Measurements from ENCODE around the gene HECTD4.
A peak's percentile ranks its signal among the peaks of the same experiment; 100 is the strongest.
"Not testable (repeated sequence)": the region's sequence is repeated elsewhere in the genome, so short reads cannot be mapped to it uniquely, and the experiment has no call there.

Gene HECTD4

DNA sequence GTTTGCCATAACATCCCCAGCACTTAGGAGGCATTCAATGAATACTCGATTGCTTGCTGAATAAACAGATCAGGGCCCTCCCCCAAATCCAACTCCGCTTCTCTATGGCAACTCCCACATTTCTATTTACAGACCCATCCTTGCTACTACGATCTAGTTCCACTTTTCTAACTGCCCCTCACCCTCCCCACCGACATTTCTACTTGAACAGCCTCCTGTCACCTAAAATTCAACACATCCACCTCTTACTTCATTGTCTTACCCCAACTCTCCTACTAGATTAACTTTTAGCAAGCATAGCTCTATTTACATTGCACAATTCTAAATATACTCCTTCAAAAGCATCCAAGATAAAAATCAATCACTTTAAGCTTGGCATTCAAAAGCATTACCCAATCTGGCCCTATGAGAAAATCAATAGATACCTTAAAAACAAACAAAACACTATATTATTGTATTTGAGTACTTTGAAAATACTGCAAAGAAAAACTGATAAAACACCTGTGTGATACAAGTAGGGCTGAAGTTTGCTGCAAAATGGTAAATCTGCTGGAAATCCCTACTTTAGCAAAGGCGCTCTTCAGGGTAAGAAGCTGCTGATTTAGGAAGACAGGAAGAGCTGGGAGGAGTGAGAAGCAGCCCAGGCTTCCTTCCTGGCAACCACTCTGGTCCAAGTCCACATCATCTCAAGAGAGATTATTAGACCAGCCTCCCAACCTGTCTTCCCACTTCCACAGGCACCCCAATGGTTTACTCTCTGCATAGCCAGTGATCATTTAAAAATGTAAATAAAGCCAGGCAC lies 96.4 kb downstream of the HECTD4 start:
- intact Hi-C loops (cut with DNase I), result no loop called here
- DNase-seq, result peak in 1 of 10 donors; percentile 12

DNA sequence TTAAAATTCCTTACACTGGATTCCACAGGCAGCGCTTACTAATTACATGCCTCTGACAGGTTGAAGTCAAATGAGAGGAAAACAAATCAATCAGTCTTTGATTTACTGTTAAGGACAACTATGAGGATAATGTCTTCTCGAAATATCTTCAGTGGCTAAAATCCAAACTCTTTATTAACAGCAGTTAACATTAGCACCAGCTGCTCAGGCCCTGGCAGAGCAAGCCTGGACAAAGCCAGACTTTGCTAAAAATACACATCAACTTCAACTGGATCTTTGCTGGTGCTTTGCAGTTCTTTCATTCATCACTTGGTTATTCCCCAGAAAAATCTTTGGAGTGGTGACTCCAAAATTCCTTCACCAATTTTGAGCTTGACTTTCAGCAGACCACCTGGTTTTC lies 98.7 kb downstream of the HECTD4 start:
- intact Hi-C loops (cut with DNase I), result no loop called here
- no peak for DNase-seq

DNA sequence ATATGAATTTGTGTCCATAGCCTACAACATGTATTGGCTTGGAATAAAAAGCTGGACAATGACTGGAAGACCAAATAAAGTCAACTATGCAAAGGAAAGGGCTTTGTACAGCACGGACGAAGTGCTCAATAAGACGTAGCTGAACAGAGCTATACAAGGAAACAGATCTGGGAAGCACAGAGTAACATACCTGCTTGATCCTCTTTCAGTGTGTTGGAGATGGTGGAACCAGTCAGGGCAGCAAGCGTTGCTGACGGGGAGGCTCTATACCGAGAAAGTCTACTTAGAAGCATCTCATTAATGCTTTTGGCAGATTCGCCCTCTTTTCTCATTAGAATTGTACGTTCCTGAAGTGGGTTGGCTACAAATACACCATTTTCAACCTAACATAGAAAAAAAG lies 99.3 kb downstream of the HECTD4 start:
- intact Hi-C loops (cut with DNase I), result no loop called here

DNA sequence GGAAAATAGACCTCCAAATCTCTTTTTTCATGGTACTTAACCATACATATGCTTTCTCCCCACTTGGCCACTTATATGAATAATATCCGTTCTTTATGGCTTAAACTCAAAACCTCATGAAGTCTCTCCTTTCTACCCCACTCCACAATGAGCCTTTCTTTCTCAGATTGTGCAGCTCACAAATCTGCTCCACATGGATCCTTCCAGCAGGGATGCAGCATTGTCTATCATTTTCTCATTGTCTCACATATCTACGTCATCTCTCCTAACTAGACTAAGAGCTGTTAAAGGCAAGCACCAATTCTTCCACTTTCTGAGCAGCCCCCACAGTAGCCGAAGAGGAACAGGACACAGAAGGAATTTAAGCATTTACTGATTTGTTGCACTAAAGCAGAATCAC lies 106.4 kb downstream of the HECTD4 start:
- intact Hi-C loops (cut with DNase I), result no loop called here
- no peak for DNase-seq

More for the DNA sequence above, 99.3 kb downstream of the HECTD4 start:
- DNase-seq, result no peak

DNA sequence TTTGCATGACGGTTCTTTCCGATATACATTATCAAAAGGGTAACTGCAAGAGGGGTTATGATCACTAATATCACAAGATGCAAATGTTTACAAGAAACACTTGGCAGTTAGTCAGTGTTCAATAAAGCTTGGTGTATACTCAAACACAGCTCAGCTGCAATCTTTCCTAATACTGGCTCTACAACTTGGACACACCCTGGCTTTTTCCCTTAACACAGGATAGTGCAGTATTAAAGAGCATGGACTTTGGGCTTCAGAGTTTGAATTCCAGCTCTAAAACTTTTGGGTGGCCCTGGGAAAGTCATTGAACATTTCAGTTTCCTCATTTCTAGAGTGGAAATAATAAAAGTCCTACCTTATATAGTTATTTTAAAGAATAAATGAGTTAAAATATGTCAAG lies 107.0 kb downstream of the HECTD4 start:
- no peak for DNase-seq
- intact Hi-C loops (cut with DNase I), result no loop called here

DNA sequence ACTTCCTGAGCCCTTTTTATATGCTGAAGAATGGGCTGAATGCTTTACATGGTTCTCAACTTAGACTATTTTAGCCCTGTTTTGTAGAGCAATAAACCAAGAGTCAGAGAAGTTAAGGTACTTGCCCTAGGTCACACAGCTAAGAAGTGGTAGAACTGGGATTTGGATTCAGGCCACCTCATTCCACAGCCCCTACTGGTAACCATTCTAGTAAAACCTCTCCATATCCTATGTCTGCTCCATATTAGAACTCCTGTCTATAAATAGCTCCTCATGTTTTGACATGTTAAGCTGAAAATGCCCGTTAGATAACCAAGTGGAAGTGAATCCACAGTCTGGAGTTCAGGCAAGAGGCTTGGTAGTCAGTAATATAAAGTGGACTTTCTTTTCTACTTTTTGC lies 111.6 kb downstream of the HECTD4 start:
- intact Hi-C loops (cut with DNase I), result no loop called here
- no peak for DNase-seq

DNA sequence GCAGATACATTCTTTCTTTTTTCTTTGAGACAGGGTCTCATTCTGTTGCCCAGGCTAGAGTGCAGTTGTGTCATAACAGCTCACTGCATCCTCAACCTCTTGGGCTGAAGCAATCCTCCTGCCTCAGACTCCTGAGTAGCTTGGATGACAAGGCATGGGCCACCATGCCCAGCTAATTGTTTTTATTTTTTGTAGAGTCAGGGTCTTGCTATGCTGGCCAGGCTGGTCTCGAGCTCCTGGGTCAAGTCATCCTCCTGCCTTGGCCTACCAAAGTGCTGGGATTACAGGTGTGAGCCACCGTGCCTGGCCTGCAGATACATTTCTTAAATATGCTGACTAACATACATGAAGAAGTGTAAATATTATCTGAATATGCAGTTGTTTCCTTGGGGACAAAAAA lies 115.8 kb downstream of the HECTD4 start:
- no peak for DNase-seq
- intact Hi-C loops (cut with DNase I), result no loop called here

DNA sequence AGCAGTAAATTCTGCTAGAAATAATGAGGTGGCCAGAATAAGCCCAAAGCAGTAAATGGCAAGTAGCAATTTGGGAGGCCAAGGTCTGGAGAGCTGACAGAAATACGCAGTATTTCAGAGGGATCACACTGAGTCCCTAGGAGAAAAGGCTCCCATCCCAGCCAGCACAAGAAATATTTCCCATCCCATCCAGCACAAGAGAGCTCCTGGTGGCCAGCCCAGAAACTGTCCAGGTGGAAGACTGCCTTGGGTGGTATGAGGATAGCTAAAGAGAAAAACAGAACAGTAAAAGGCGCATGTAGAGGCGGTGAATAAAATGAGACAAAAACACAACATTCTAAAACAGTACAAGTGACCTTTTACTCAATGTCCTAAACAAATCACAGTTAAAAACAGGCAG lies 120.7 kb downstream of the HECTD4 start:
- DNase-seq, result no peak
- intact Hi-C loops (cut with DNase I), result no loop called here

DNA sequence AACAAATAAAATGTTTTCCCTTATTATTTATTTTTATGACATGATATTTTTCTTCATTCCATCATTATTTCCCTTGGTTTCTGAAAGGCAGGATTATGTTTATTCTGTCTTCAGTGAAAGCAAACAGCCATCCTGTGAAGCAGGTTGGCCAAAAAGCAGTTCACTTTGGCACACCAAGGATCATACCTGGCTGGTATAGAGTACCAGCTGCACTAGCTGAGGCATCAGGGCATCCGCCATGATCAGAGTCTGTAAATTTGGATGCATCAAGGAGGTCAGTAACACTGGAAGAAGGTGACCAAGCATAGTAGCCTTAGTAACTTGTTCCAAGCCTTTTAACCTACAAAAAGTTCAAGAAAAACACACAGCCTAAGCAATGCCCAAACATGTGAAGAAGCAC lies 123.3 kb downstream of the HECTD4 start:
- DNase-seq, result no peak
- intact Hi-C loops (cut with DNase I), result no loop called here

DNA sequence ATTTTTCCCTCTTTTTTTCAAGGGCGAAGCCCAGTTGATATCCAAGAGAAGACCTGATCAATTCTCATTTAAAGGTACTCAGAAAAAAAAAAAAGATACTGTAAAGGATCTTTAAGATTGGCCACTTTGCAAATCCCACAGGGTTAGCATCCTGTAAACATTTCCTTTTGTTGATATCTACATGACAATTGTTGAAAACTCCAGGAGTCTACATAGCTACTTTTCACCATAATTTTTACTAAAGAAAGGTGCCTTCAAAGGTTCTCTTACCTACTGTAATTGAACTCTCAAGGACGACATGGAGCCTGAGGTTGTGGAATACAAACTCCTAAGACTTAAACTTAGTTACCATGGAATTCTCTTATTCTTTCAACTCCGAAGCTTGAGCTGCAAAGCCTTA lies 125.5 kb downstream of the HECTD4 start:
- intact Hi-C loops (cut with DNase I), result no loop called here
- DNase-seq, result no peak

DNA sequence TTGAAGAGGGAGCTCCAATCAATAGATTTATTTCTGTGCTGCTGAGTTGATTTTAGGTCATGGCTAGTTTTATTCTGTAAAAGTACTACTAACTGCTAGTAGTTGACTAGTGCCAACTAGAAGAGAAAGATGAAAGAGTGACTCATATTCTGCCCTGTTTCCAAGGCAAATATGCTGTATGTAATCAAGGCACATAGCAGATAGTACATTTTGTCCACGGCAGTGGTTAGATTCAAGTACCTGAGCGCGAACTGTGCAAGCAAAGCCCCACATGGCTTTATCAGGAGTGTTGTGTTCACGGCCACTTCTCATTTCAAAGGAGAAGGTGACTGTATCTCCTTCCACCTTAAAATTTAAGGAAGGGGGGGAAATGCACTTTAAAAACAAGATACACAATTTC lies 130.0 kb downstream of the HECTD4 start:
- no peak for DNase-seq
- intact Hi-C loops (cut with DNase I), result no loop called here

DNA sequence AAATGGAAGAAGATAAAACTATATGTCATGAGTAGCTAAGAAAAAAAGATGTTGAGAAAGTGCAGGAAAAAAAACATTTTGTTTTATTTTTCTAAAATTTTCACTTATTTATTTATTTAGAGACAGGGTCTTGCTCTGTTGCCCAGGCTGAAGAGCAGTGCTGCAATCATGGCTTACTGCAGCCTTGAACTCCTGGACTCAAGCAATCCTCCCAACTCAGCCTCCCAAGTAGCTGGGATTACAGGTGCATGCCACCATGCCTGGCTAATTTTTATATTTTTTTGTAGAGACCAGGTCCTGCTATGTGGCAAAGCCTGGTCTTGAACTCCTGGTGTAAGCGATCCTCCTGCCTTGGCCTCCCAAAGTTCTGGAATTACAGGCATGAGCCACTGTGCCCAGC lies 137.3 kb downstream of the HECTD4 start:
- intact Hi-C loops (cut with DNase I); DNase-seq: not testable (repeated sequence)

DNA sequence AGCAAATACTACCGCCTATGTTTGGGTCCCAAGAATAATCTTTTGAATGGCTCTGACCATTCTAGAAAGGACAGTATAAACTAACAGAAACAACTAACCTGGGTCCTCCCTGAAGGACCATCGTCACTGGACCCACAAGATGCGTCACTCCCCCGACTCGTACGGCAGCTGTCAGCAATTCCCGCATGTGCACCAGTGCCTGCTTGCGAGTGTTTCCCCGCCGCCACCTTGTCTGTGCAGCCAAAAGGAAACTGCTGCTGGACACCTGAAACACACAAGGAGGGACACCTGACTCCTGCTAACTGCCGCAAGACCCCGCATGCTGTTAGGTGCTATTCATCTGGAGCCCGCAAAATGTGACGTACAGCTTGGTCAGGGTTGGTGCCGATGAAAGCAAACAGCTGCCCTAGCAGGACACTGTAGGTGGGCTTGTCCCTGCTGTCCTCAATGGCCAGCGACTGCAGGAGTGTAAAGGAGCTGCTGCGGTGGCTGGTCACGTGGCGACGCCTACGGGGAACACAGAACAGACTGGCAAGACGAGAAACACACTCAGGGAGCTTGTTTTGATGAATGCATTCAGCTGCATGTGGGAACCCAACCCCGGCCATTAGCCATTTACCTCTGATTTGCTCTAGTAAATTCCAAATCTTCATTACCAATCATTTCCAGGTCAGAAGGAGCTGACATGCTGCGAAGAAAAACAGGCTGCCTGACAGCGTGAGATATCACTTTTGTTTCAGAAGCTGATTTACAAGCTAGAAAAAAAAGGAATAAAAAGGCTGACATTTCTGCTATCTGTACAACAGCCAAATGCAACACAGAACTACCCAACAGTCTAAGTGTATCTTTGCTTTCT lies 138.7 kb downstream of the HECTD4 start:
- peak in 7 of 10 donors; percentile 32 to 92 (median 63) for DNase-seq
- intact Hi-C loops (cut with DNase I), result no loop called here

DNA sequence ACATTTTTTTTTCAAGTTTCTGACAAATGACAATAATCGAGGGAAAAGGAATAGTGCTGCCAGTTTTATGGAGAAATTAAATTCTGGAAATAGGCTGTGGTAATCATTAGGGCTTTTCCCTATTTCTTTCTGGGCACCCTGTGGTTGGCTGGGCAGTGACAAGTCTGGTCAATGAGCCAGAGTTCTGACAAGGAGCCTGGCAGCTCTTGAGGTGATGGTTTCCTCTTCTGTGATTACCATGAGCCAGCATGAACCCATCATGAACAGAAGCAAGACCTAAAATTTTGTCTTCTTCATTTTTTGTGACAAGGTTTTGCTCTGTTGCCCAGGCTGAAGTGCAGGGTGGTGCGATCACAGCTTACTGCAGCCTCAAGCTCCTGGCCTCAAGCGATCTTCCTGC lies 141.1 kb downstream of the HECTD4 start:
- intact Hi-C loops (cut with DNase I), result no loop called here
- DNase-seq, result no peak

DNA sequence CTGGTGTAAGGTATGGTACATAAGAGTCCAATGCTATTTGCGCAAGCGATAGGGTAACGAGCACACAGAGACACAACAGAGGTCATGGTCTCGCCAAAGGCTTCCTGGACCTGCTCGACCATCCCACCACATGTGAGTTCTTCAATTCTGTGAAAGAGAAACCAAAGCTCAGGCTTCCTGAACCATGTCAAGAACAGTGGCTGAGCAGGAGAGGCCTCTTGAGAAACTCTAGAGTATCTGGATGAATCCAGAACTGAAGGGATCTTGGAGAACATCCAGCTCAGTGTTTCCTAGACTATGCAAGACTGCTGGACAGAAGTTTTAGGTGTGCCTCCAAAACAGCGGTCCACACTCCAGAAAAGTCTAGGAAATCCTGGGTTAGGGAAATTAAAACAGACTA lies 142.3 kb downstream of the HECTD4 start:
- intact Hi-C loops (cut with DNase I), result no loop called here
- no peak for DNase-seq

DNA sequence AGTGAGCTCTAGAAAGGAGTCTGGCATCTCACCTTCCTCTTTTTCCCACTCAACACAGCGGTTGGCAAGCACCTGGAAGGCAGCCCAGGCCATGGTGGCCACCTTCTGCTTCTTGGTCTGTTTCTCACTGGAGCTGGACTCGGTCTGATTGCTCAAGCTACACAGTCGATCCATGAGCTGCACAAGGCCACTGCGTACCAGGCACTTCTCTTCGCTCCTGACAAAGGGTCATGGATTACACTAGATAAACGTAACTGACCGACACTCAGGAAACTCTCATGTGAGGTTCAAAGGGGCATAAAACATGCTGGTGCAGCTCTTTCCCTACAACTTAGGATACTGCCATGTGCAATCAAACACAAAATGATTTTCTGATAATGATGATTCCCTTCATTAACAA lies 143.2 kb downstream of the HECTD4 start:
- DNase-seq, result no peak
- intact Hi-C loops (cut with DNase I), result no loop called here

DNA sequence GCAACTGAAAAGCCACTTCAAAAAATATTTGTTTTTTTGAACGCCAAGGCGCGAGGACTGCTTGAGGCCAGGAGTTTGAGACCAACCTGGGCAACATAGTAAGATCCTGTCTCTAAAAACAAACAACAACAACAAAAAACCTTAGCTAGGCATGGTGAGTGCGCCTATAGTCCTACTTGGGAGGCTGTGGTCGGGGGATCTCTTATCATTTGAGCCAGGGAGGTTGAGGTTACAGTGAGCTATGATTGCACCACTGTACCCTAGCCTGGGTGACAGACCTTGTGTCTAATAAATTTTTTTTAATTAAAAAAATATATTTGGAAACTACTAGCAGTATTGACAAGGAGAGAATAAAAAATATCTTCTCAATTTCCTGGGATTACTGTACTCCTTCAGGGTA lies 143.8 kb downstream of the HECTD4 start:
- intact Hi-C loops (cut with DNase I), result no loop called here

DNA sequence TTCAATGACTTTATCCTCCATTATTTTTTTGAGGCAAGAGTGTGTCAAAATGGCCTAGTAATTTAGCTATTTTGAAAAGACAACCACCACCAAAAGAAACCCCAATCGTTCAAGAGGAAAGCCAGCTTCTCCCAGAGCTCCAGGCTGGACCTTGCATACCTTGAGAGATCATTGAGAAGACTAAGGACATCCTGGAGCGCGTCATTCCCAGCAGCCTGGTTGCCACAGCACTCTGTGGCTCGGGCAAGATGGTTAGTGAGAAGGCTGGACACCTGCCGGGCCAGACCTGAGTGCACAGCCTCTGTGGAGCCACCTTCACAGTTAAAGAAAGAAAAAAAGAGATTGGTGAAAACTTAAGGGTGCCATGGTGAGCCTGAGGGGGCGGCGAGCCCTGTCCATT lies 145.4 kb downstream of the HECTD4 start:
- intact Hi-C loops (cut with DNase I), result no loop called here
- DNase-seq, result no peak

More for the DNA sequence above, 143.8 kb downstream of the HECTD4 start:
- no peak for DNase-seq

DNA sequence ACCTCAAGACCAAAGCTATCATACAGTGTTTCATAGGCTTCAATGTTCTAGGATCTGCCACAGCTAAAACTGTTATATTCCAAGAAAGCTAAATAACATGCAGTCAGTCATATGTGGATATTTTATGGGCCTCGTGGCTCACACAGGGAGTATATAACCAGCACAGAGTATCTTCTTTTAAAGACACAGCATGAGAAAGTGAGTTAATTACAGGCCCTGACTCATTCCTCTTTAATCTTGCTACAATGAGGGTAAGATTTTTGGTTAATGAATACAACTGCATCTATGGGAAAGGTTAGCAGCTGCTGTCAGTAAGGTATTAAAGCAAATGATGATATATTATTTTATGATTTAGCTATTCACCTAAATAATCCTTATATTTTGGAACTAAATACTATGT lies 145.8 kb downstream of the HECTD4 start:
- no peak for DNase-seq
- intact Hi-C loops (cut with DNase I), result no loop called here

DNA sequence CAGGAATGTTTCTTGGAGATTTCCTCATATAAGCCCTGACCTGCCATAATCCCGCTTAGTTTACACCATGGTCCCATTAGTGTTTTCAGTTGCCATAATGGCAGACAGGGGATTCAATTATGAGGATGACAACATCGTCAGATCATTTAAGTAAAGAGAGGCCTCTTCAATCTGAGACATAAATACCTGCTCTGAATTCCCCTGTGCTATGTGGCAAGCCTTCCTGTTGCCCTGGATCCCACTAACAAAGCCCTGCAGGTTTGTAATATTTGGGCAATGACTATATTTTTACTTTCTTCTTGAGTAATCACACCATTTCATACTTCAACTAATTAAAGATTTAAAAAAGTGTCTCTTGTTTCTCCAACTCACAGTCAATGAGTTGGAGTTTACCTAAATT lies 147.9 kb downstream of the HECTD4 start:
- no peak for DNase-seq
- intact Hi-C loops (cut with DNase I), result no loop called here

DNA sequence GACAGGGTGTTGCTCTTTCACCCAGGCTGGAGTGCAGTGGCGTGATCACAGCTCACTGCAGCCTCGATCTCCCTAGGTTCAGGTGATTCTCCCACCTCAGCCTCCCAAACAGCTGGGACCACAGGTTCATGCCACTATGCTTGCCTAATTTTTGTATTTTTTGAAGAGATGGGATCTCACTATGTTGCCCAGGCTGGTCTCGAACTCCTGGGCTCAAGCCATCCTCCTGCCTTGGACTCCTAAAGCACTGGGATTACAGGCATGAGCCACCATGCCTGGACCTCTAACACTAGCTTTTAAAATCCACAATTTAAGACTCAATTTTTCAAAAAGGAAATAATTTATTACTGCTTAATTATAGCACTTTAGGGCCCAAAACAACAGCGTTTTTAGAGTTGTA lies 149.0 kb downstream of the HECTD4 start:
- DNase-seq, result no peak
- intact Hi-C loops (cut with DNase I), result no loop called here

DNA sequence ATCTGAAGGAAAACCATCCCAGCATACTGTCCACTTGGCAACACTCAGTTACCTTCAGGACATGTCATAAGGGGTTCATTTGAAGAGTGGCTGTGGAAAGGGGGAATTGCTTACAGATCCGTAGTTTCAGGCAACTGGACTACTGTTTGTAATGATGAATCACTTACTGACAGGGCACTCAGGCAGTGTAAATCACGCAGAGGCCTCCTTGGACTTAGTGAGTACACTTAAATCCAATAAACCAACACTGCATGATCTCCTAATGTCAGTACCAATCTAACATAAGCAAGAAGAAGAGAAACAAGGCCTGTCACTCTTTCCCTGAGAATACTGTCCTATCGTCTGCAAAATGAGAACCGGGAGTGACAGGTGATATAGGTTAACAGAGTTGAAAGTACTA lies 152.1 kb downstream of the HECTD4 start:
- DNase-seq, result no peak
- intact Hi-C loops (cut with DNase I), result no loop called here

All from posterior cingulate gyrus (tissue), 11 donors.